Pancreas (tissue), 10 donors: ENCODE data around the gene NEMP1. TPM values are rescaled to one million over a fixed set of nuclear protein-coding genes. Genes with fewer than 3 reads are reported as not detected.
A peak's percentile ranks its signal among the peaks of the same experiment; 100 is the strongest.

Experiments
- ATAC-seq, 4 donors: fragments of 200-7000 bp; cut with Tn5 transposase; one replicate each; pipeline versions ENCODE4 v1.8.0 to v1.9.1; 2020; ENCODE audit warnings: mild to moderate bottlenecking in 4 of 4, moderate library complexity in 4 of 4
- DNase-seq, 6 donors: peaks; one replicate each; pipeline ENCODE4 v3.0.0-alpha.2; 2020
- FAIRE-seq: peaks from 2 replicates; lab custom pipeline; 2012; peaks lifted over from hg19 to GRCh38; lab: Jason Lieb, UNC
- H3K27ac ChIP-seq, 4 donors: fragments of 200-600 bp; sonication (generic); 1 replicate in 3 of 4; 2 replicates in 1 of 4; pipeline versions ENCODE4 v1.5.0 to v1.8.0; 2020
- H3K27me3 ChIP-seq, 4 donors: fragments of 200-600 bp; one replicate each; pipeline ENCODE4 v1.8.0; 2021
- H3K36me3 ChIP-seq, 3 donors: fragments of 200-600 bp; sonication (generic) in 1 of 3; one replicate each; pipeline versions ENCODE4 v1.5.0 to v1.8.0; 2020 to 2021
- H3K4me1 ChIP-seq, 3 donors: fragments of 200-600 bp; one replicate each; pipeline ENCODE4 v1.8.0; 2021
- H3K4me3 ChIP-seq, 4 donors: fragments of 200-600 bp; sonication (generic) in 2 of 4; one replicate each; pipeline versions ENCODE4 v1.5.0 to v1.8.0; 2020 to 2021
- H3K9me3 ChIP-seq, 4 donors: fragments of 200-600 bp; one replicate each; pipeline ENCODE4 v1.8.0; 2021
- WGBS, 2 donors: extraction: QIAGEN DNeasy Blood & Tissue Kit; methylation state at CpG; one replicate each; pipeline ENCODE4 v1.1.7; 2013; 5-methylcytosine and 5-hydroxymethylcytosine counted together
- intact Hi-C, 3 donors: fragments of 100-400 bp; cut with DNase I; formaldehyde crosslinking; loops; one replicate each; pipeline versions ENCODE4 v1.11.1 to v1.14.2; 2022
- polyA plus RNA-seq, 2 donors: library from polyadenylated mRNA; stranded (reverse); fragments of 200-250 nt; gene quantifications; one replicate each; pipeline ENCODE4 v1.2.3, GENCODE V29; 2013
- total RNA-seq, 6 donors: library from RNA; stranded (reverse); fragmentation: NEBNext Ultra II Directional in 4 of 6; extraction: Animal tissue kit (Norgen Biotek cat#: 25700) in 4 of 6; gene quantifications; one replicate each; pipeline versions ENCODE4 v1.2.1 to v1.2.4, GENCODE V29; 2021 to 2023
- TF ChIP-seq, protein P1 (sequence below), 4 donors: fragments of 200-600 bp; sonication (generic) in 3 of 4; IDR thresholded peaks; one replicate each; pipeline versions ENCODE4 v1.5.0 to v1.8.0; 2021; ENCODE audit warnings: antibody characterized with exemption in 4 of 4
- donor health status: healthy with polysubstance abuse.
- donor health status: DM: no; HTN: no; CAD: no; lungs with moderate emphysema.
- donor health status: DM: no; HTN: no; CAD: no.
- donor health status: control.
- donor health status: control.
- donor health status: Bipolar disorder and iron deficiency.
- donor health status: DM: yes; HTN: yes; CAD: no.
- donor health status: DM: no; HTN: no; CAD: no.
- donor health status: DM: no; HTN: no; CAD: no.
- donor health status: DM: yes; HTN: yes; CAD: no.

Gene NEMP1
- total and polyA plus RNA-seq, 8 donors = 1.1 to 5.7 (median 3.4) TPM

DNA sequence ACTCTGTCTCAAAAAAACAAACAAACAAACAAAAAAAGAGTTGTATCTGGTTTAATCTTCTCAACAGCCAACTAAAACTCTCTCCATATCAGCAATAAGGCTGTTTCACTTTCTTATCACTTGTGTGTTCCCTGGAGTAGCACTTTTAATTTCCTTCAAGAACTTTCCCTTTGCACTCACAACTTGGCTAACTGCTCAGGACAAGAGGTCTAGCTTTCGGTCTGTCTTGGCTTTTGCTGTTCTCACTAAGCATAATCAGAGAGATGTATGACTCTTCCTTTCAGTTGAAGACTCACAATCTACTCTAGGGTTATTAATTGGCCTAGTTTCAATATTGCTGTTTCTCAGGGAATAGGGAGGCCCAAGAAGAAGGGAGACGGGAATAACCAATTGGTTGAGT, 12.3 kb downstream of the NEMP1 start:
- H3K36me3 ChIP-seq = no peaks in the 10 kb centered on the region
- intact Hi-C loops = loop anchor here in 1 of 3 donors (5.0 to 10.0 kb wide), 2 partner anchors 46 to 109 kb away; partner anchors contain the start of gene STAT6
- H3K27me3 ChIP-seq = no peaks in the 10 kb centered on the region
- no peaks in the 10 kb centered on the region for H3K9me3 ChIP-seq
- no peak overlapping the region for H3K27ac ChIP-seq
- ATAC-seq (no peak), FAIRE-seq (no peak), DNase-seq (no peak)
- TF ChIP-seq, protein P1, sequence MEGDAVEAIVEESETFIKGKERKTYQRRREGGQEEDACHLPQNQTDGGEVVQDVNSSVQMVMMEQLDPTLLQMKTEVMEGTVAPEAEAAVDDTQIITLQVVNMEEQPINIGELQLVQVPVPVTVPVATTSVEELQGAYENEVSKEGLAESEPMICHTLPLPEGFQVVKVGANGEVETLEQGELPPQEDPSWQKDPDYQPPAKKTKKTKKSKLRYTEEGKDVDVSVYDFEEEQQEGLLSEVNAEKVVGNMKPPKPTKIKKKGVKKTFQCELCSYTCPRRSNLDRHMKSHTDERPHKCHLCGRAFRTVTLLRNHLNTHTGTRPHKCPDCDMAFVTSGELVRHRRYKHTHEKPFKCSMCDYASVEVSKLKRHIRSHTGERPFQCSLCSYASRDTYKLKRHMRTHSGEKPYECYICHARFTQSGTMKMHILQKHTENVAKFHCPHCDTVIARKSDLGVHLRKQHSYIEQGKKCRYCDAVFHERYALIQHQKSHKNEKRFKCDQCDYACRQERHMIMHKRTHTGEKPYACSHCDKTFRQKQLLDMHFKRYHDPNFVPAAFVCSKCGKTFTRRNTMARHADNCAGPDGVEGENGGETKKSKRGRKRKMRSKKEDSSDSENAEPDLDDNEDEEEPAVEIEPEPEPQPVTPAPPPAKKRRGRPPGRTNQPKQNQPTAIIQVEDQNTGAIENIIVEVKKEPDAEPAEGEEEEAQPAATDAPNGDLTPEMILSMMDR (IDR thresholded peaks at IDR 0.05) = no peak
- 86 to 91% methylated on average over 2 of the region's 2 CpGs for WGBS, 2 donors
- H3K4me3 ChIP-seq = no peak overlapping the region
- H3K4me1 ChIP-seq = peaks cover 0 to 3% (median 0%) of the 10 kb centered on the region in 3 donors

DNA sequence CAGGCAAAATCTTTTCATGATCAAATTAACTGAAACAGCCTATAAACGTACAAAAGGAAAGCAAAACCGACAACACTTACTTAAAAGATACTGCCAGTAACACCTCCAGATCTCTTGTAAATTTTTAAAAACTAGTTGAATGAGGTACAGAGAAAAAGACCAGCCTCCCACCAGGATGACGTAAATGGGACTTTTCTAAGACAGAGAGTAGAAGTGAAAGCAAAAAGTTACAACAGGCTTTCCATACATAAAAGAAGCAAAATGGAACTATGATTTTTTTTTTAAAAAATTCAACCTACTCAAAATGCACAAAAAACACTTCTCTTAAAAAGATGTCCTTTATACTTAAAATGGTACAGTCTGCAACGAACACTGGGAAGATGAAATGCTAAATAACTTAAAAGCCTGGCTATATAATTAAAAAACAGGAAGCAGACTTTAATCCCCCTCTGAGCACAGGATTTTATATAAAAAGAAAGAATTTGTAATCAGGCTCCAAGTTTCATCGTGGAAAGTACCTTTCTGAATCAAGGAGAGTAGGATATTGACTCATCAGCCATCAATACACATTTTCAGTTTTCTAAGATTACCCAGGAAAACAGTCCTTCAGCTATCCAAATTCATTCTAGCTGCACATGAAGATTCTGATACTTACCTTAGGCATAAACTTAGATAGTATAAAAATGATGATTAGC, 14.5 kb downstream of the NEMP1 start:
- intact Hi-C loops = loop anchor here in 1 of 3 donors (10.0 kb wide), 1 partner anchor 111 kb away; no protein-coding TSS in a partner anchor
- H3K4me3 ChIP-seq = no peak overlapping the region
- H3K27me3 ChIP-seq = no peaks in the 10 kb centered on the region
- no peak for DNase-seq
- ATAC-seq = peak in 1 of 4 donors; percentile 45
- H3K9me3 ChIP-seq = no peaks in the 10 kb centered on the region
- TF ChIP-seq, protein P1 (IDR thresholded peaks at IDR 0.05) = no peak
- H3K27ac ChIP-seq = no peak overlapping the region
- FAIRE-seq = no peak
- H3K36me3 ChIP-seq = peaks cover 0 to 5% (median 3%) of the 10 kb centered on the region in 3 donors
- 76 to 83% methylated on average over 5 of the region's 5 CpGs for WGBS, 2 donors
- no peaks in the 10 kb centered on the region for H3K4me1 ChIP-seq

DNA sequence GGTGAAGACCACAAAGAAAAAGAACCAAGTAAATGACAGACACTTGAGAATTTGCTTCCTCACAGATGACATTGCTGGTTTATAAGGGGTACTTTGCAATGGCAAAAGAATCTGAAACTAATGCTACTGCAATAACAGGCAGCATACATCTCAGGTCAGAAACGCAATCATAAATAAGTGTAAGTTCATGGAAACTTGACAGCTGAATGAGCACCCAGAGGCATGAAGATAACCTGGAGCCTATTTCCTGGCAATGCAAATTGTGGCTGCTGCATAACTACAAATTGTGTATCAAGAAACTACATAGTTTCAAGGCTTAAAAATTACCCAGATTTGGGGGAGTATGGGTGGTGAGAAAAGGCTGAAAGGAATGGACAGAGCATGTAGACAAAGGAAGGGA, 20.1 kb downstream of the NEMP1 start:
- no peak overlapping the region for H3K27ac ChIP-seq
- TF ChIP-seq, protein P1 (IDR thresholded peaks at IDR 0.05) = no peak
- no peaks in the 10 kb centered on the region for H3K9me3 ChIP-seq
- WGBS, 2 donors = 94 to 97% methylated on average over 1 of the region's 1 CpG
- no peaks in the 10 kb centered on the region for H3K4me1 ChIP-seq
- no peak overlapping the region for H3K4me3 ChIP-seq
- FAIRE-seq (no peak), DNase-seq (no peak), ATAC-seq (no peak)
- no peaks in the 10 kb centered on the region for H3K27me3 ChIP-seq
- intact Hi-C loops = no loop called here
- H3K36me3 ChIP-seq = peaks cover 0 to 5% (median 3%) of the 10 kb centered on the region in 3 donors

DNA sequence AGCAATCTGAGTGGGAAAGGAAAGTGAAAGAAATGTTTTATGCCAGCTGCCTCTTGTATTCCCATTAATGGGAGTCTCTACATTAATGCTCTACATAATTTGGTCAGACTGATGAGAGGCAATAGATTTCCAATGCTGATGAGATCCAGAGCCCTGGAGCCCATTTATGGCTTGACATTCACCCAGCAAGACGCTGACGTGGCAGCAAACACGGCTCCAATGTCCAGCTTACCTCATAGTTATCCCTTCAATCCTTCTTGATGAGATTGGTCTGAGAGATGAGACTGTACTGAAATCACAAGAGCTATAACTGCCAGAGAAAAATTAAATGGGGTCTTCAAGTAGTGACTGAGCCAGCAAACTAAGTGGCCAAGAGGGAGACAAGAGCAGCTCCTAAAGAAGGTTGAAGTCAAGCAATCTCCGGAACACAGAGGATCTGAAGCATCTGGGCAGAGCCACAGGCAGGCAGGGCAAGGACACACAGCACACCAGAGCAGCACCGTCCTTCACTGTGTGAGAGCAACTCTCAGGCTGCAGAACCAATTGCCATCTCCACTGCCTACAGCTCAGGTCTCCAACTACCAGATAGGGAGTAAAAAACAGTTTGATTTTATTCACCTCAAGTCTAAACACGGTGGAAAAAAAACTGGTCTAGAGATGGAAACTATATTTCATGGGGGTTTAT, 21.4 kb downstream of the NEMP1 start:
- DNase-seq (no peak), ATAC-seq (no peak), FAIRE-seq (no peak)
- no peaks in the 10 kb centered on the region for H3K9me3 ChIP-seq
- no peak overlapping the region for H3K4me3 ChIP-seq
- no peak overlapping the region for H3K27ac ChIP-seq
- H3K36me3 ChIP-seq = peaks cover 0 to 5% (median 3%) of the 10 kb centered on the region in 3 donors
- intact Hi-C loops = no loop called here
- H3K4me1 ChIP-seq = no peaks in the 10 kb centered on the region
- H3K27me3 ChIP-seq = no peaks in the 10 kb centered on the region
- TF ChIP-seq, protein P1 (IDR thresholded peaks at IDR 0.05) = no peak
- WGBS, 2 donors = 91 to 94% methylated on average over 6 of the region's 6 CpGs
